Measurements from ENCODE around the gene MROH2A.
A peak's percentile ranks its signal among the peaks of the same experiment; 100 is the strongest.
"Not testable (repeated sequence)": the region's sequence is repeated elsewhere in the genome, so short reads cannot be mapped to it uniquely, and the experiment has no call there.

Gene MROH2A

GRCh38 chr2:233858331-233858730, 80.2 kb downstream of the MROH2A start:
- no peak for DNase-seq

- no peak for DNase-seq
These were observed 84.2 kb downstream of the MROH2A start for GRCh38 chr2:233862261-233862768.

DNA sequence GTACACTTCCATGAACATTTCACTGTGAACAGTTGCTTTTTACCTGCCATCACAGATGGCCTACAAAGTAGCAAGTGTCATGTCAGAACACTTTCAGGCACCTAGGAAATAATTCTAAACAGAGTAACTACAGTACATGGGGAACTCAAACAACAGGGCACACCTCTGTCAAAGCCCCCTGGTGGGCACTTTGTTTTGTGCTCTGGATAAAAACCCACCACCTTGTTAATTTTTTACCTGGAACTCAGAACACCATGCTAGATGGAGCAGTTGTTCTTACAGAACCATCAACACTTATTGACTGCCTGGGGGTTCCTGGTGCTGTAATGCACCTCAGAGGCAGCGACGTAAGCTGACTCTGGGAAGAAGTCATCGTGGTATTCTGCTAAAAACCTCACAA, 87.7 kb downstream of the MROH2A start:
- DNase-seq: no peak

DNA sequence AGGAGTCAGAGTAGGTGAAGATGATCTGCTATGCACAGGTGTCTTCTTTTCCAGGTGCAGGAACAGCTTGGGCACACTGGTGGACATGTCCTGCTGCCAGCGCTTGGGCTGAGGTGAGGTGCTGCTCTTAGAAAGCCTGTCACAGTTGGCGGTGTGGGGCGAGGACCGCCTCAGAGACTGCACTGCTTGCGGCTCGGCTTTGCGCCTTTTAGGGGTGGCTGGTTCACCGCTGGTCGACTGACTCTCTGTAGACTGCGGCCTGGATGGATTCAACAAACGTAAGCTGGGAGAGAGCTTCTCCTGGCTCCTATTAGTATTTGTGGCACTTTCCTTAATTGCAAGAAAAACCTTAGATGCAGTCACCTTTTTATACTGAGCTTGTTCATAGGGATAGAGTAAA, 88.3 kb downstream of the MROH2A start:
- no peak for DNase-seq

- peak; percentile 43 for DNase-seq
These were observed 89.9 kb downstream of the MROH2A start, which contains the start of gene MSL3B for GRCh38 chr2:233867993-233868532. Gene MSL3B, minus strand, starts transcription at chr2:233868386.

GRCh38 chr2:233871432-233871831, 93.3 kb downstream of the MROH2A start:
- no peak for DNase-seq

DNA sequence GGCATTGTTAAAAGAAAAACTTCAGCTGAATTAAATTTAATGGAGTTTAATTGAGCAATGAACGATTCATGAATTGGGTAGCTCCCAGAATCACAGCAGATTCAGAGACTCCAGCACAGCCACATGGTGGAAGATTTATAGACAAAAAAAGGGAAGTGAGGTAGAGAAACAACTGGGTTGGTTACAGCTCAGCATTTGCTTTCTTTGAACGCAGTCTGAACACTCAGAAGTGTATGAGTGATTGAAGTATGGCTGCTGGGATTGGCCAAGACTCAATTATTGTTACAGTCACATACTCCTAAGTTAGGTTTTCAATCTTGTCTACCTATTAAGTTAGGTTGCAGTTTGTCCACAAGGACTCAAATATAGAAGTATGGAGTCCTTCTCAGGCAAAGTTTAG, 94.0 kb downstream of the MROH2A start:
- not testable (repeated sequence) for DNase-seq

- no peak for DNase-seq
These were observed 104.2 kb downstream of the MROH2A start for GRCh38 chr2:233882353-233882752.

Data from stimulated activated CD4-positive, alpha-beta T cell treated with anti-CD3 and anti-CD28 coated beads, Interleukin-1b, Interleukin-23, amount 100 ng/mL, for 48 hours (primary cell).